OCI-LY7 (cell line): ENCODE data around the gene RADIL.

ENCODE experiments used
- CTCF ChIP-seq: fragments of 200-600 bp; sonication (generic); conservative IDR thresholded peaks from 2 replicates; pipeline ENCODE4 v1.5.1; 2014; ENCODE audit warnings: mild to moderate bottlenecking, antibody characterized with exemption, low read length, moderate library complexity, mixed read lengths
- EZH2phosphoT487 ChIP-seq: fragments of 200-600 bp; sonication (generic); IDR thresholded peaks from 2 replicates; pipeline ENCODE4 v1.6.1; 2018; ENCODE audit warnings: low read depth, borderline replicate concordance, mild to moderate bottlenecking, mixed run types, antibody characterized with exemption, low read length, moderate library complexity, mixed read lengths

DNA sequence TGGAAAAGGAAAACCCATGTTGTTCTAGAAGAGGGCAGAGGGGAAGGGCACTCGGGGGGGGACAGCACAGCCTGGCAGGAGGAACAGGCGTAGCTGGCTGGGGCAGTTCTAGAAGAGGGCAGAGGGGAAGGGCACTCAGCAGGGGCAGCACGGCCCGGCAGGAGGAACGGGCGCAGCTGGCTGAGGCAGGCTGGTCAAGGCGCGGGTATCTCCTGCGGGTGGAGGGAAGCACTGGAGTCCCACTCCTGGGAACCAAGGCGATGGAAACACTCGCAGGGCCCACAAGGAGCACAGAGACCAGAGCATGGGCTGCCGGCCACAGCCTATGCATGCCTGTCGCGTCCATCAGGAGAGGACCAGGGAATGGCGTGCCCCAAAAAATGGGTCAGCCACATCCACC lies 58.4 kb downstream of the RADIL start:
- TF ChIP-seq CTCF (no peak), EZH2phosphoT487 (no peak)
